ENCODE results near the gene SRCIN1.
"Not testable (repeated sequence)": the region's sequence is repeated elsewhere in the genome, so short reads cannot be mapped to it uniquely, and the experiment has no call there.

SRCIN1 gene

GRCh38 chr17:38507921-38508569 is 97.7 kb downstream of the SRCIN1 start:
- no peak for DNase-seq

GRCh38 chr17:38507436-38507835 is 98.3 kb downstream of the SRCIN1 start:
- DNase-seq = no peak

DNA sequence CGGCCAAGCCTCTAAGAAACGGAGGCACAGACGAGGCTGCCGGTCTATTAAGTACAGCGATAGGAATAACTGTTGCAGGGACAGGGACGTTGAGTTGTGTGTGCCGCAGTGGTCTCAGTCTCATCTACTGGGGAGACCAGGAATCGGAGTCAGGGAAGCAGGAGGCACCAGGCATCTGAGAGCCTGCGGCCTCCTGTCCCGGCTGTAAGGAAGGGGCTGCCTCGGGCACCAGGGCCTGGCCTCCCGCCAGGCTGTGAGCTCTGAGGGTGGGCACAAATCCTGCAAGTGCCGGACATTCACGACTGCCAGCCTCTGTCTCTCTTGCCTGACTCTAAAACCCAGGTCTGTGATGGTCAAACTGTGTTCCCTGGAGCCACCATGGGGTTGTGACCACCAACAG is 101.5 kb downstream of the SRCIN1 start:
- no peak for DNase-seq

DNA sequence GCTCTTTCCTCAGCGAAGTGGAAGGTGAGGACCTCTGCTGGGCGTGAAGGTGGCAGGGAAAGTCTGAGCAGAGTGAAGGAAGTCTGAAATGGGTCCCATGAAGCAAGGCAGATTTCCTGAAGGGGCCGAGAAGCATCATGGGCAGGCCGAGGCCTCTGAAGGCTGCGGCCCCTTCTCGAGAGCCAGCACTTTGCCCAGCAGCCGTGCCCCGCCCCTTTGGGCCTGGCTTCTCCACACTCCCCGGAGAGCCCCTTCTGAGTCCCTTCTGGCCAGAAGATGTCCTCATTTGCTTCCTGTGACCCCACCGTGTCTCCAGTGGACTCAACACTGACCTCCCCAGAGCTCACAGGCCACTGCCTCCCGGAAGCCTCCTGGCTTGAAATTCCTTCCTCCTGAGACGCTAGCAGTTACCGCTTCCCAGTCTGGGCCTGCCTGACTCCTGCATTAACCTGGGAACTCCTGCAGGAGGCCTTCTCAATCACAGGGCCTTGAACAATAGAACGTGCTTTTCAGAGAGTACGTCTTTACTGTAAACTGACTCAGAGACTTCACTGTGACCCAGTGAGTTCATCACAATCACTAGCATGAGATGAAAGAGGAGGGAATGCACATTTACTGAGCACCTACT is 102.4 kb downstream of the SRCIN1 start:
- DNase-seq = not testable (repeated sequence)

DNA sequence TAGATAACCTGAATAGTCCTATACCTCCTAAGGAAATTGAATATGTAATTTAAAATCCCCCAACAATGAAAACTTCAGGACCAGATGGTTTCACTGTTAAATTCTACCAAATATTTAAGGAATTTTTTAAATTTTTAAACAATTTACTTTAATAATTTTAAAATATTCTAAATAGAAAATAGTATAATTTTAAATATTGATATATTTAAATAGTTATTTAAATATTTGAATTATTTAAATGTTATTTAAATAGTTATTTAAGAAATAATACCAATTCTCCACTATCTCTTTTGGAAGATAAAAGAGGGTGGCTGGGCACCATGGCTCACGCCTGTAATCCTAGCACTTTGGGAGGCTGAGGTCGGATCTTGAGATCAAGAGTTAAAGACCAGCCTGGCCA is 104.0 kb downstream of the SRCIN1 start:
- not testable (repeated sequence) for DNase-seq

GRCh38 chr17:38499230-38499629 is 106.5 kb downstream of the SRCIN1 start:
- DNase-seq = not testable (repeated sequence)

DNA sequence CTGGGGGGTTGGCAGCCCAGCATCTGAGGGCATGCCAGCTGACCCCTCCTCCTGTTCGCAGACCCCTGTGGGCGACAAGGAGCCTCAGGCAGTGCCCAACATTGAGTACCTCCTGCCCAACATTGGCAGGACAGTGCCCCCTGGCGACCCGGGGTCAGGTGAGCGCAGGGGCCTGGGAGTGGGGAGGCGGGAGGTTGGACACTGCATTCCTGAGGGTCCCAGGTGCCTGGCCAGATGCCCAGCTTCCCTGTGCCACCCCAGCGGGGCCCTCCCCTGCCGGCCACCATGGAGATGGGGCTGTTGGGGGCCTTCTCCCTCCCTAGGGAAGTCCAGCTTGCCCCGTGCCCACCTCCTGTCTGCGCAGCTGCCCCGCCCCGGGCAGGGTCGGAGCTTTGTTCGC is 107.4 kb downstream of the SRCIN1 start:
- DNase-seq = no peak

GRCh38 chr17:38497656-38498055 is 108.1 kb downstream of the SRCIN1 start:
- not testable (repeated sequence) for DNase-seq

- not testable (repeated sequence) for DNase-seq
These were observed 111.6 kb downstream of the SRCIN1 start for GRCh38 chr17:38494152-38494551.

GRCh38 chr17:38492067-38493040 is 113.4 kb downstream of the SRCIN1 start:
- DNase-seq = peak; percentile 83

DNA sequence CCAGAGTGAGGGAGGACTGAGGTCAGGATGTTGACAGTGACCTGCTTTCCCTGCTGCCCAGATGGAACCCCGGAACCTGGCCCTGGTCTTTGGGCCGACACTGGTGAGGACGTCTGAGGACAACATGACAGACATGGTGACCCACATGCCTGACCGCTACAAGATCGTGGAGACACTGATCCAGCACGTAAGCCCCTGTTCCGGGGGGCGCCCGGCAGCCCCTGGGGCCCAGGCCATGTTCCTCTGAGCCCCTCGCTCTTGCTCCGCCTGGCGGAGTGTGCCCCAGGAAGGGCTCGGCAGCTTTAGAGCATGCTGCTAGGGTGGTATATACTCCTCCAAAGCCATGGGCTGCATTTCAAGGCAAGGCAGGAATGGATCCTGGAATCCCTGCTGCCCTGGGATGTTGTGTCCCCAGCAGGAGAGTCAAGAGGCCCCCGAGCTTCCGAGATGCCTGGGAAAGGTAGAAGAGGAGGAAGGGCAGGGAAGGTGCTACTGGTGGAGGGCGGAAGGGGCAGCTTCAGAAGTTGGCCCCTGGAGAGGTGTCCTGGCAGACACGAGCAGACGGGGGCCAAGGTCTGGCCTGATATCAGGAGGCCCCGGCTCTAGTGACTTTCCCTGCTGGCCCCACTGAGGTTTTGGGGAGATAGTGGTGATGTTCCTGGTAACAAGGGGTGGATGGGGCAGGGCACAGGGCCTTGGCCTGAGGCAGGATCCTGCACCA is 114.2 kb downstream of the SRCIN1 start:
- DNase-seq = not testable (repeated sequence)

DNA sequence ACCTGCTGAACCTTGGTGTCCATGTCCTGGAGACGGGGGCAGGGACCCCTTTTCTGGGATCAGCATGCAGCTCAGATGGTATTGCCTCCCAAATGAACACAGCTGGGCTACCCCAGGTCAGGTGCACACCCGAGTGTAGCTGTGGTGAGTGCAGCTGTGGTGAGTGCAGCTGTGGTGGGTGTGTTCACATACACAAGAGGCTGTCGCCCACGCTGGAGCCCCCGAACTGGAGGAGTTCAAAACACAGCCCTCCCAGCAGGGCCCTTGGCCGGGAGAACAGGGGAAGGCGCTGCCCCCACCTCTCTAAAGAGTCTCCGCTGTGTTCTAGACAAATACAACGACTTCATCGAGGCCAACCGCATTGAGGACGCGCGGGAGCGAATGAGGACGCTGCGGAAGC is 116.0 kb downstream of the SRCIN1 start:
- not testable (repeated sequence) for DNase-seq

DNA sequence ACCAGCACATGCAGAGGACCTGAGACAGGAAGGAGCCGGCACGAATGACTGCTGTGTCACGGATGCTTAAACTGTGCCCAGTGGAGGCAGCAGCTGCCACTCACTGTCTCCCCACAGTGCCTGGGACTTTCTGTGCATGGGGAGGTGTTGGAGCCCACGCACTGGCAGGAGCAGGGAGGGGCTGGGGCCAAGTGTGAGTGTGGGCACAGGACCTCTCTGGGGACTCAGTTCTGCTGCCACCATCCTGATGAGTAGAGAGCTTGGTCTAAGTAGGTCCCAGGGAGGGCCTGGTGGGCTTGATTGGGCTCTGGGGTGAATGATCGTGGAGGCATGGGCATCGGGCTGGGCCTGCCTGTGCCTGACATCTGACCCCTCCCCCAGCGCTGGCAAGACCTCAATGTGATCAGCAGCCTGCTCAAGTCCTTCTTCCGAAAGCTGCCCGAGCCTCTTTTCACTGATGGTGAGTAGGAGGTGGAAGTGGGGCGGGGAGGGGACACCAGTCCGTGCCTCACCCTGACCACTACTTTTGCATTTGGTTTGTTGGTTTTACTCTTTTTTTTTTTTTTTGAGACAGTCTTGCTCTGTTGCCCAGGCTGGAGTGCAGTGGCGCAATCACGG is 120.0 kb downstream of the SRCIN1 start:
- DNase-seq = peak; percentile 13

DNA sequence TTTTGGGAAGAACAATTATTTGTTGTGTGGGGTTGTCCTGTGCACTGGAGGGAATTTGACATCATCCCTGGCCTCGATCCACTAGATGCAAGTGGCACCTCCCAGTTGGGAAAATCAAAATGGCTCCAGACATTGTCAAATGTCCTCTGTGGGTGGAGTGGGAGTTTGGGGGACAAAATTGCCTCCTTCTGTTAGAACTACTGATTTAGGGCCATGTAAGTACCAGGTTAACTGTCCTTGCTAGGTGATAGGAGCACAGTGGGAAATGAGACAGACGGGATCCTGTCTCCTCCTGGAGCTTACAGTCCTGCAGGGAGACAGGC is 120.6 kb downstream of the SRCIN1 start:
- DNase-seq = no peak

GRCh38 chr17:38484242-38485145 is 121.3 kb downstream of the SRCIN1 start:
- peak; percentile 89 for DNase-seq

GRCh38 chr17:38482700-38483043 is 123.1 kb downstream of the SRCIN1 start:
- DNase-seq = not testable (repeated sequence)

DNA sequence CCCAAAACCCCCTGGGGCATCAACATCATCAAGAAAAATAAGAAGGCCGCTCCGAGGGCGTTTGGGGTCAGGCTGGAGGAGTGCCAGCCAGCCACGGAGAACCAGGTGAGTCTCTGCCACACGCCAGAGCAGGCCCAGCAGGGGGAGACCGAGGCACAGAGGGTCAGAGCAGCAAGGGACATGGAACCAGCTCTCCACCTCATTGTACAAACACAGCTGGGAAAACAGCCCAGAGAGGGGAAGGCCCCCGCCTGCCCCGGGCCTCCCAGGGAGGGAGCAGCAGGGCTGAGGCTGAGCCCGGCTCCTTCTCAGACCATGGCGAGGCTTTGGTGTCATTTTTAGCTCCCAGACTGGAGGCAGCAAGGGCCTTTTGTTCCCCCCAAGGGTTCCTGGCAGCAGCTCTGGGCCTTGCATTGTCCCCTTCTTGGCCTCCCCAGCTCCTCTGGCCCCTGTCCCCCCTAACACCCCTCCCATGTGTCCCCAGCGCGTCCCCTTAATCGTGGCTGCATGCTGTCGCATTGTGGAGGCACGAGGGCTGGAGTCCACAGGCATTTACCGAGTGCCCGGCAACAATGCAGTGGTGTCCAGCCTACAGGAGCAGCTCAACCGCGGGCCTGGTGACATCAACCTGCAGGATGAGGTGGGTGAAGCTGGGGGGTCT is 123.6 kb downstream of the SRCIN1 start:
- DNase-seq = peak; percentile 71

Data from midbrain (tissue), 1 donor.